HepG2 (cell line): ENCODE data around the gene NISCH. TPM values are rescaled to one million over a fixed set of nuclear protein-coding genes. Genes with fewer than 3 reads are reported as not detected.

Experiments
- ATAC-seq: fragments of 200-7000 bp; cut with Tn5 transposase; 3 replicates; pipeline ENCODE4 v1.9.1; 2020; ENCODE audit warnings: mild to moderate bottlenecking, moderate library complexity
- BruUV-seq: library from RNA; stranded (reverse); fragments of 400-500 nt; replicated peaks from 2 replicates; lab custom pipeline; 2021; lab: Mats Ljungman, UMichigan
- CTCF ChIA-PET: fragments of 300-600 bp; formaldehyde crosslinking; extraction: SDS; loops from one replicate; lab custom pipeline; 2021; ENCODE audit warnings: low total read pairs, inconsistent platforms, low intra/inter-chr PET ratio; lab: Yijun Ruan, JAX
- POLR2A ChIA-PET: fragments of 350-600 bp; sonication (Branson Sonifier 250); formaldehyde crosslinking; loops from one replicate; lab custom pipeline; 2020; ENCODE audit warnings: antibody characterized with exemption, inconsistent platforms; lab: Yijun Ruan, JAX
- DNase-seq: peaks from one replicate; pipeline ENCODE4 v3.0.0-alpha.2; 2015; ENCODE audit warnings: low spot score
- FAIRE-seq: peaks from 3 replicates; lab custom pipeline; 2011; peaks lifted over from hg19 to GRCh38; lab: Jason Lieb, UNC
- H2AFZ ChIP-seq: one replicate; pipeline ENCODE4 v1.6.1; 2011; ENCODE audit warnings: low read length, inconsistent platforms
- H3K27ac ChIP-seq: fragments of 300-600 bp; 3 replicates; pipeline ENCODE4 v1.8.0; 2011; ENCODE audit warnings: mixed run types, mild to moderate bottlenecking, mixed read lengths, low read length, inconsistent platforms; ENCODE audit not compliant: insufficient read depth; ENCODE audit errors: extremely low read length
- H3K27me3 ChIP-seq, 2 experiments: fragments of 200-600 bp in 1 of 2; 2 replicates in 1 of 2; 3 replicates in 1 of 2; pipeline versions ENCODE4 v1.6.0 to v1.8.0; 2011; ENCODE audit warnings: low read length in 2 of 2, mild to moderate bottlenecking in 2 of 2, moderate library complexity in 2 of 2, inconsistent platforms in 1 of 2; ENCODE audit not compliant: insufficient read depth in 2 of 2, control insufficient read depth in 1 of 2
- H3K36me3 ChIP-seq, 2 experiments: fragments of 200-600 bp in 1 of 2; replicated peaks in 1 of 2; 2 replicates in 1 of 2; 3 replicates in 1 of 2; pipeline versions ENCODE4 v1.5.1 to v1.8.0; 2011; ENCODE audit warnings: low read length in 2 of 2, inconsistent platforms in 1 of 2; ENCODE audit not compliant: insufficient read depth in 2 of 2, control insufficient read depth in 1 of 2
- H3K4me1 ChIP-seq: 2 replicates; pipeline ENCODE4 v1.5.1; 2012; ENCODE audit warnings: low read length, inconsistent platforms; ENCODE audit not compliant: insufficient read depth
- H3K4me2 ChIP-seq: 2 replicates; pipeline ENCODE4 v1.6.0; 2011; ENCODE audit warnings: low read depth, low read length, inconsistent platforms
- H3K4me3 ChIP-seq, 3 experiments: fragments of 200-600 bp in 1 of 3; sonication (generic), shearing (Covaris generic) in 1 of 3; replicated peaks in 1 of 3; 2 replicates each; pipeline ENCODE4 v1.5.1; 2011 to 2016; ENCODE audit warnings: low read length in 3 of 3, inconsistent platforms in 2 of 3, low read depth in 2 of 3, mild to moderate bottlenecking in 2 of 3, control low read depth in 1 of 3, mixed read lengths in 1 of 3; ENCODE audit not compliant: insufficient read depth in 1 of 3
- H3K79me2 ChIP-seq: one replicate; pipeline ENCODE4 v1.6.1; 2011; ENCODE audit warnings: low read length, inconsistent platforms; ENCODE audit not compliant: insufficient read depth
- H3K9ac ChIP-seq: 2 replicates; pipeline ENCODE4 v1.6.0; 2011; ENCODE audit warnings: mild to moderate bottlenecking, low read depth, low read length, inconsistent platforms; ENCODE audit not compliant: insufficient read depth
- H3K9me3 ChIP-seq: 2 replicates; pipeline ENCODE4 v1.5.1; 2012; ENCODE audit warnings: mild to moderate bottlenecking, low read length
- H4K20me1 ChIP-seq: 2 replicates; pipeline ENCODE4 v1.6.0; 2011; ENCODE audit warnings: inconsistent platforms, mild to moderate bottlenecking, low read length, moderate library complexity; ENCODE audit not compliant: insufficient read depth
- FOXC1 ChIP-seq: sonication (generic); formaldehyde crosslinking; IDR thresholded peaks from 2 replicates; pipeline ENCODE4 v1.8.0; 2022; ENCODE audit warnings: mild to moderate bottlenecking, missing genetic modification reagents, borderline replicate concordance
- GFI1 ChIP-seq: sonication (generic); formaldehyde crosslinking; IDR thresholded peaks from 2 replicates; pipeline ENCODE4 v1.5.0; 2020; ENCODE audit warnings: missing genetic modification reagents, mild to moderate bottlenecking, borderline replicate concordance
- HNRNPUL1 ChIP-seq: fragments of 200-400 bp; formaldehyde crosslinking; IDR thresholded peaks from 2 replicates; pipeline ENCODE4 v1.6.1; 2017; ENCODE audit warnings: low read depth, mild to moderate bottlenecking, low read length, moderate library complexity
- MXD4 ChIP-seq: IDR thresholded peaks from 2 replicates; pipeline ENCODE4 v1.6.1; 2016; ENCODE audit warnings: mild to moderate bottlenecking, missing biosample characterization, missing genetic modification reagents
- NR1H2 ChIP-seq: sonication (generic); formaldehyde crosslinking; IDR thresholded peaks from 2 replicates; pipeline ENCODE4 v1.8.1; 2022; ENCODE audit warnings: low read depth, missing genetic modification reagents, borderline replicate concordance
- PHB2 ChIP-seq: fragments of 450-650 bp; IDR thresholded peaks from 2 replicates; pipeline ENCODE4 v1.6.1; 2018; ENCODE audit not compliant: partially characterized antibody
- SAP130 ChIP-seq: IDR thresholded peaks from 2 replicates; pipeline ENCODE4 v1.6.1; 2016; ENCODE audit warnings: low read depth
- SMC3 ChIP-seq: IDR thresholded peaks from 2 replicates; pipeline ENCODE4 v1.6.1; 2011; ENCODE audit warnings: low read length, improper control_type of control experiment
- TGIF2 ChIP-seq: IDR thresholded peaks from 2 replicates; pipeline ENCODE4 v1.6.1; 2016; ENCODE audit warnings: control low read depth, missing compliant biosample characterization
- ZBTB7B ChIP-seq: sonication (generic); formaldehyde crosslinking; IDR thresholded peaks from 2 replicates; pipeline ENCODE4 v1.4.0; 2020; ENCODE audit warnings: missing genetic modification reagents
- ZFP36L1 ChIP-seq: sonication (generic); formaldehyde crosslinking; IDR thresholded peaks from 2 replicates; pipeline ENCODE4 v1.8.0; 2022; ENCODE audit warnings: mild to moderate bottlenecking, missing genetic modification reagents, moderate library complexity
- ZKSCAN1 ChIP-seq: fragments of 150-350 bp; IDR thresholded peaks from 2 replicates; pipeline ENCODE4 v1.6.1; 2014; ENCODE audit warnings: low read length
- ZKSCAN8 ChIP-seq: IDR thresholded peaks from 2 replicates; pipeline ENCODE4 v1.6.1; 2016; ENCODE audit warnings: borderline replicate concordance, missing genetic modification reagents, missing compliant biosample characterization
- ZNF180 ChIP-seq: sonication (generic); formaldehyde crosslinking; IDR thresholded peaks from 2 replicates; pipeline ENCODE4 v1.4.0; 2020; ENCODE audit warnings: low read depth, missing genetic modification reagents, borderline replicate concordance
- ZNF264 ChIP-seq: sonication (generic); formaldehyde crosslinking; IDR thresholded peaks from 2 replicates; pipeline ENCODE4 v1.4.0; 2020; ENCODE audit warnings: missing genetic modification reagents
- ZNF33B ChIP-seq: sonication (generic); formaldehyde crosslinking; IDR thresholded peaks from 2 replicates; pipeline ENCODE4 v1.5.1; 2020; ENCODE audit warnings: mild to moderate bottlenecking, missing genetic modification reagents
- ZNF451 ChIP-seq: sonication (generic); formaldehyde crosslinking; IDR thresholded peaks from 2 replicates; pipeline ENCODE4 v1.5.0; 2020; ENCODE audit warnings: mild to moderate bottlenecking, missing genetic modification reagents
- ZNF558 ChIP-seq: sonication (generic); formaldehyde crosslinking; IDR thresholded peaks from 2 replicates; pipeline ENCODE4 v1.9.0; 2022; ENCODE audit warnings: mild to moderate bottlenecking, missing genetic modification reagents, borderline replicate concordance
- ZNF563 ChIP-seq: sonication (generic); formaldehyde crosslinking; IDR thresholded peaks from 2 replicates; pipeline ENCODE4 v1.8.0; 2022; ENCODE audit warnings: mild to moderate bottlenecking, moderate library complexity, missing genetic modification reagents
- ZNF782 ChIP-seq: sonication (generic); formaldehyde crosslinking; IDR thresholded peaks from 2 replicates; pipeline ENCODE4 v1.4.0; 2020; ENCODE audit warnings: missing genetic modification reagents, mild to moderate bottlenecking, borderline replicate concordance
- WGBS: methylation state at CpG from one replicate; pipeline ENCODE4 v1.1.6; 2017; ENCODE audit warnings: low lambda C conversion rate; 5-methylcytosine and 5-hydroxymethylcytosine counted together
- in situ Hi-C: cut with HindIII; loops from 2 replicates; pipeline ENCODE4 v1.10.0; 2017; ENCODE audit warnings: low pct_unique_long_range_greater_than_20kb; ENCODE audit not compliant: extremely low pct_ligation_motif_present
- intact Hi-C: fragments of 100-400 bp; cut with micrococcal nuclease; formaldehyde crosslinking; loops from one replicate; pipeline ENCODE4 v1.10.0; 2022; ENCODE audit not compliant: unreplicated experiment
- polyA plus RNA-seq, 8 experiments: library from polyadenylated mRNA; depleted of rRNA in 3 of 8; stranded (reverse) in 7 of 8; unstranded in 1 of 8; fragments of >200 nt; fragmentation: Illumina TruSeq in 4 of 8; extraction: Trizol in 4 of 8; gene quantifications; 2 replicates each; pipeline versions ENCODE4 v1.2.1 to v1.2.3, GENCODE V29; 2011 to 2016; ENCODE audit warnings: low read depth in 4 of 8, missing spikeins in 1 of 8, mixed read lengths in 1 of 8; ENCODE audit not compliant: insufficient read depth in 1 of 8
- total RNA-seq, 5 experiments: library from RNA; depleted of rRNA; stranded (reverse); fragments of >200 nt; fragmentation: Illumina TruSeq; extraction: Trizol; gene quantifications; 2 replicates each; pipeline ENCODE4 v1.2.3, GENCODE V29; 2016; ENCODE audit warnings: low read depth in 1 of 5
- TF ChIP-seq, protein P1 (sequence below): sonication (generic); formaldehyde crosslinking; IDR thresholded peaks from 2 replicates; pipeline ENCODE4 v1.4.0; 2020; ENCODE audit warnings: missing genetic modification reagents

The NISCH gene
- total and polyA plus RNA-seq, 2 of the 13 experiments (the other 11 are each of a cell fraction or from before 2014, with no cell fraction given), result 27.0 to 47.6 TPM

GRCh38 chr3:52446631-52447511 lies 8.5 kb upstream of the NISCH start:
- ChIA-PET CTCF (interaction anchor here (0.6 to 4.6 kb wide), 3 partner anchors 18 to 31 kb away, joined by 3 to 83 read pairs (median 3); no protein-coding TSS in a partner anchor), POLR2A (interaction anchor here (1.0 to 3.6 kb wide), 4 partner anchors 12 to 35 kb away, joined by 3 to 14 read pairs (median 8); no protein-coding TSS in a partner anchor)
- no peaks in the 10 kb centered on the region for H3K79me2 ChIP-seq
- peak; percentile 70 for FAIRE-seq
- intact Hi-C loops (loop anchor here (1.0 kb wide), 1 partner anchor 19 kb away; no protein-coding TSS in a partner anchor), in situ Hi-C loops (no loop called here)
- WGBS, result 24% methylated on average over 13 of the region's 13 CpGs
- no TSS peak for BruUV-seq
- H3K36me3 ChIP-seq, result no peaks in the 10 kb centered on the region
- peak overlapping the region; percentile 28; the same call in 1 of the 2 replicates for H3K9ac ChIP-seq
- ATAC-seq, result peak; percentile 38
- DNase-seq, result peak; percentile 52
- peak overlapping the region; percentile 85 for H3K4me2 ChIP-seq
- H3K27me3 ChIP-seq, result no peaks in the 10 kb centered on the region
- H3K9me3 ChIP-seq, result no peaks in the 10 kb centered on the region
- peak overlapping the region in 1 of 3 experiments; percentile 62; a peak in 3 of 6 replicates for H3K4me3 ChIP-seq
- peaks cover 96% of the 10 kb centered on the region for H3K4me1 ChIP-seq
- H2AFZ ChIP-seq, result peak overlapping the region; percentile 55
- no peaks in the 10 kb centered on the region for H4K20me1 ChIP-seq
- H3K27ac ChIP-seq, result no peak overlapping the region
- TF ChIP-seq ZNF33B (CRISPR knock-in tag) (0 out of 2 replicates have a peak, but pooled peaks have one; percentile 24), PHB2 (no peak), ZKSCAN1 (no peak), ZNF264 (no peak), SMC3 (peak; percentile 95), ZNF563 (CRISPR knock-in tag) (no peak), ZBTB7B (CRISPR knock-in tag) (peak; percentile 66; the same call in 1 of the 2 replicates), ZNF180 (CRISPR knock-in tag) (no peak), ZNF451 (CRISPR knock-in tag) (no peak), ZFP36L1 (CRISPR knock-in tag) (no peak), GFI1 (CRISPR knock-in tag) (no peak), ZNF558 (CRISPR knock-in tag) (no peak), ZNF782 (CRISPR knock-in tag) (no peak), FOXC1 (CRISPR knock-in tag) (peak; percentile 52; the same call in 1 of the 2 replicates), TGIF2 (no peak), ZKSCAN8 (CRISPR knock-in tag) (0 out of 2 replicates have a peak, but pooled peaks have one; percentile 32), NR1H2 (CRISPR knock-in tag) (no peak), MXD4 (CRISPR knock-in tag) (no peak), HNRNPUL1 (no peak), SAP130 (CRISPR knock-in tag) (no peak)
- TF ChIP-seq, protein P1, sequence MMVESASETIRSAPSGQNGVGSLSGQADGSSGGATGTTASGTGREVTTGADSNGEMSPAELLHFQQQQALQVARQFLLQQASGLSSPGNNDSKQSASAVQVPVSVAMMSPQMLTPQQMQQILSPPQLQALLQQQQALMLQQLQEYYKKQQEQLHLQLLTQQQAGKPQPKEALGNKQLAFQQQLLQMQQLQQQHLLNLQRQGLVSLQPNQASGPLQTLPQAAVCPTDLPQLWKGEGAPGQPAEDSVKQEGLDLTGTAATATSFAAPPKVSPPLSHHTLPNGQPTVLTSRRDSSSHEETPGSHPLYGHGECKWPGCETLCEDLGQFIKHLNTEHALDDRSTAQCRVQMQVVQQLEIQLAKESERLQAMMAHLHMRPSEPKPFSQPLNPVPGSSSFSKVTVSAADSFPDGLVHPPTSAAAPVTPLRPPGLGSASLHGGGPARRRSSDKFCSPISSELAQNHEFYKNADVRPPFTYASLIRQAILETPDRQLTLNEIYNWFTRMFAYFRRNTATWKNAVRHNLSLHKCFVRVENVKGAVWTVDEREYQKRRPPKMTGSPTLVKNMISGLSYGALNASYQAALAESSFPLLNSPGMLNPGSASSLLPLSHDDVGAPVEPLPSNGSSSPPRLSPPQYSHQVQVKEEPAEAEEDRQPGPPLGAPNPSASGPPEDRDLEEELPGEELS (CRISPR knock-in tag), result no peak
